Ishikawa (cell line): ENCODE measurements around the gene THSD4.

ENCODE experiments used
- CEBPB ChIP-seq: IDR thresholded peaks from 2 replicates; pipeline ENCODE4 v1.6.1; 2012
- CREB1 ChIP-seq: IDR thresholded peaks from 2 replicates; pipeline ENCODE4 v1.6.1; 2012; ENCODE audit warnings: low read depth
- EGR1 ChIP-seq: IDR thresholded peaks from 2 replicates; pipeline ENCODE4 v1.6.1; 2012
- EP300 ChIP-seq: IDR thresholded peaks from 2 replicates; pipeline ENCODE4 v1.6.1; 2012; ENCODE audit warnings: borderline replicate concordance
- FOXM1 ChIP-seq: IDR thresholded peaks from 2 replicates; pipeline ENCODE4 v1.6.1; 2012; ENCODE audit warnings: low read depth, borderline replicate concordance
- MAX ChIP-seq: IDR thresholded peaks from 2 replicates; pipeline ENCODE4 v1.6.1; 2012
- NFIC ChIP-seq: IDR thresholded peaks from 2 replicates; pipeline ENCODE4 v1.6.1; 2012
- RAD21 ChIP-seq: IDR thresholded peaks from 2 replicates; pipeline ENCODE4 v1.6.1; 2012; ENCODE audit warnings: low read depth
- REST ChIP-seq: IDR thresholded peaks from 2 replicates; pipeline ENCODE4 v1.6.1; 2012; ENCODE audit warnings: low read depth, mild to moderate bottlenecking
- TAF1 ChIP-seq: IDR thresholded peaks from 2 replicates; pipeline ENCODE4 v1.6.1; 2012; ENCODE audit warnings: low read depth, mild to moderate bottlenecking
- TCF12 ChIP-seq: IDR thresholded peaks from 2 replicates; pipeline ENCODE4 v1.6.1; 2012; ENCODE audit warnings: low read depth
- TEAD4 ChIP-seq: IDR thresholded peaks from 2 replicates; pipeline ENCODE4 v1.6.1; 2012
- YY1 ChIP-seq: IDR thresholded peaks from 2 replicates; pipeline ENCODE4 v1.6.1; 2012; ENCODE audit warnings: low read depth
- ZBTB7A ChIP-seq: IDR thresholded peaks from 2 replicates; pipeline ENCODE4 v1.6.1; 2012; ENCODE audit warnings: low read depth

GRCh38 chr15:71566226-71566625 is 451.0 kb downstream of the THSD4 start:
- no peak for TF ChIP-seq TEAD4
- no peak for TF ChIP-seq EP300
- no peak for TF ChIP-seq REST
- no peak for TF ChIP-seq NFIC
- no peak for TF ChIP-seq ZBTB7A
- no peak for TF ChIP-seq EGR1
- no peak for TF ChIP-seq YY1
- no peak for TF ChIP-seq TCF12
- TF ChIP-seq MAX = no peak
- TF ChIP-seq RAD21 = no peak
- TF ChIP-seq FOXM1 = no peak
- TF ChIP-seq TAF1 = no peak
- TF ChIP-seq CEBPB = no peak
- no peak for TF ChIP-seq CREB1
